ENCODE measurements around the gene CFHR4.
A peak's percentile ranks its signal among the peaks of the same experiment; 100 is the strongest.
"Not testable (repeated sequence)": the region's sequence is repeated elsewhere in the genome, so short reads cannot be mapped to it uniquely, and the experiment has no call there.

The CFHR4 gene

GRCh38 chr1:196933531-196934189 lies 45.8 kb downstream of the CFHR4 start:
- intact Hi-C loops (cut with DNase I): no loop called here
- DNase-seq: peak in 3 of 10 donors; percentile 54 to 81 (median 75)

- intact Hi-C loops (cut with DNase I): not testable (repeated sequence)
- DNase-seq: peak in 1 of 10 donors; percentile 54
Observed at GRCh38 chr1:196941474-196941873, 53.6 kb downstream of the CFHR4 start.

GRCh38 chr1:196943568-196943967 lies 55.7 kb downstream of the CFHR4 start, which contains the start of gene CFHR2:
TSS of gene CFHR2 (plus strand) at chr1:196943738. CDS start at chr1:196943881, 143 bp downstream.
- intact Hi-C loops (cut with DNase I); DNase-seq: not testable (repeated sequence)

GRCh38 chr1:196951711-196952394 lies 64.0 kb downstream of the CFHR4 start:
- intact Hi-C loops (cut with DNase I): no loop called here

GRCh38 chr1:196954778-196955177 lies 66.9 kb downstream of the CFHR4 start:
- DNase-seq: no peak
- intact Hi-C loops (cut with DNase I): no loop called here

More at GRCh38 chr1:196951711-196952394, 64.0 kb downstream of the CFHR4 start:
- DNase-seq: no peak

GRCh38 chr1:196955926-196956325 lies 68.1 kb downstream of the CFHR4 start:
- no peak for DNase-seq
- intact Hi-C loops (cut with DNase I): no loop called here

GRCh38 chr1:196960854-196961253 lies 73.0 kb downstream of the CFHR4 start:
- DNase-seq: no peak
- intact Hi-C loops (cut with DNase I): no loop called here
